Measurements from ENCODE around the gene CACNB2.
"Not testable (repeated sequence)": the region's sequence is repeated elsewhere in the genome, so short reads cannot be mapped to it uniquely, and the experiment has no call there.

CACNB2 gene

GRCh38 chr10:18145652-18146051 is 5.4 kb downstream of the CACNB2 start:
- no peak for DNase-seq (ENCODE audit: low read depth)

DNA sequence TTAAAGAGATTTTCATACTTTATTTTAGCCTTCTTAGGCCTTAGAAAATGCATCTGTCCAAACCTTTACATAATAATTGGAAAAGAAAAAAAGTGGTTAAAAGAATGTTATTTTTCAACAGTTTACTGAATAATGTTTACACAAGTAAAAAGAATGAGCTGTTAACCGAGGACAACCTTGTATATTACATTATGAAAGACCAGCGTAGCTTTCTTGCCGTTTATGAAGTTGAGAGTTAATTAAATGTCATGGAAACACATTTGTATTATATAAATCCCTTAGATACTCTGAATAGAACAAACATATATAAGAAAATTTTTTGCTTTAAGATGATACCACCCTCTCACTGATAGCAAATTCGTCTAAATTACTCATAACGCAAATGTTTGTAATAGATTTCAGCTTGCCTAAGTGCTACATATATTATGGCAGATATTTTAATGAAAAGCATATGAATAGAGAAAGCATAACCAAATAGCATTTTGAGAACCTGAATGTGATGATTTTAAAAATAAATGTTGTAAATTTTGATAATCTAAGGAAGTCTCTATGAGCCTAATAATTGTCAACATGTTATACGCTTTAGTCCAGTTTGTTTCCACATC is 9.1 kb downstream of the CACNB2 start:
- no peak for DNase-seq (ENCODE audit: low read depth)

GRCh38 chr10:18151356-18151890 is 11.2 kb downstream of the CACNB2 start:
- DNase-seq (ENCODE audit: low read depth): no peak

DNA sequence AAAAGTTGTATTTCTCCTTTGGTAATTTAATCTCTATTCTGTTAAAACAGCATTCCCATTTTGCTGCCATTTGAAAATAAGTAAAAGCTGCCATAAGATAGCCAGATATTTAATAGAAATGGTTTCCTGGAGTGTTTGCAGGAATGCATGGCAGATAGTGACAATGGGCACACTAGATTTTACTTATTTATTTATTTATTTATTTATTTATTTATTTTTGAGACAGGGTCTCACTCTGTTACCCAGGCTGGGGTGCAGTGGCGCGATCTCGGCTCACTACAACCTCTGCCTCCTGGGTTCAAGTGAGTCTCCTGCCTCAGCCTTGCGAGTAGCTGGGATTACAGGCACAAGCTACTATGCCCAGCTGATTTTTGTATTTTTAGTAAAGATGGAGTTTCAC is 13.2 kb downstream of the CACNB2 start:
- DNase-seq (ENCODE audit: low read depth): not testable (repeated sequence)

- DNase-seq (ENCODE audit: low read depth): no peak
Measured at GRCh38 chr10:18155321-18155720, 15.1 kb downstream of the CACNB2 start.

DNA sequence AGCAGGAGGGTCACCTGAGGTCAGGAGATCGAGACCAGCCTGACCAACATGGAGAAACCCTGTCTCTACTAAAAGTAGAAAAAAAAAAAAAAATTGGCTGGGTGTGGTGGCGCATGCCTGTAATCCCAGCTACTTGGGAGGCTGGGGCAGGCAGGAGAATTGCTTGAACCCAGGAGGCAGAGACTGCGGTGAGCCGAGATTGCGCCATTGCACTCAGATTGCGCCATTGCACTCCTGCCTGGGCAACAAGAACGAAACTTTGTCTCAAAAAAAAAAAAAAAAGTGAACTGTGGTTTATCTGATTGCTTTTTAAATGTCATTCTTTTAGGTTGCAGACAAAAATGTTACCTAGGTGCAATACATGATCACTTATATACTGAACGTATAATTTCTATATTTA is 16.6 kb downstream of the CACNB2 start:
- not testable (repeated sequence) for DNase-seq (ENCODE audit: low read depth)

DNA sequence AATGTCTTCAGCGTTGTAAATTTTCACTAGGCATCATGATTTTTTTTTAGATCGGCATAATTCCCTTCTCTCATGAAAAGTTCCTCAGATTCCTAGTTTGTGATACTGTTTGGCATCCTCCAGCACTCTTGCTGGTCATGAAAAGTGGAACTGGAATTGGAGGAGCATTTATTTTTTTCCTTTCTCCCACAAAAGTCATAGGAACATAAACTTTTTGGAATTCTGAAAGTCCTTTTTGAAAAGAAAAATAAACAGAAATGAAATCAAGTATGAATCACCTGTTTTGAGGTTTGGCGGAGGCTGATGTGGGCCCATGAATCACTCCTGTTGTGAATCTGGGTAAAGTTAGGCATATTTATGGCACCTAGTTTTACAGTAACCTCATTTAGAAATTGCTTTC is 17.7 kb downstream of the CACNB2 start:
- peak; percentile 37 for DNase-seq (ENCODE audit: low read depth)

GRCh38 chr10:18158773-18159265 is 18.6 kb downstream of the CACNB2 start:
- no peak for DNase-seq (ENCODE audit: low read depth)

DNA sequence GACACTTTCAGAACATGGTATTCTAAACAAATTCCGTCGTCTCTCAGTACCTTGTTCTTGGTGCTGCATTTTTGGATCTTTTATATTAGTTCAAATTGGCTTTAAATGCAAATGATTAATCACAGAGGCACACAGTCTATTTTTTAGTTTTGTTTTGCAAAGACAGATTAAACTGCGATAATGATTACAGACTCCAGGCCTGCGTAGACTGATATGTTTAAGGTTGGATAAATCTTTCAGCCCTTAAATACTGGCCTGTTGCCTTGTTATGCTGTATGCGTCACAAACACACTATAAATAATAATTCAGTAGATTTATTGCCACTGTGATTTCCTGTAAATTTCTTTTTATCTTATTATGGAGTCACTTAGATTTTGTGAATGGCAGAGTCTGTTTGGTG is 19.3 kb downstream of the CACNB2 start:
- DNase-seq (ENCODE audit: low read depth): no peak

DNA sequence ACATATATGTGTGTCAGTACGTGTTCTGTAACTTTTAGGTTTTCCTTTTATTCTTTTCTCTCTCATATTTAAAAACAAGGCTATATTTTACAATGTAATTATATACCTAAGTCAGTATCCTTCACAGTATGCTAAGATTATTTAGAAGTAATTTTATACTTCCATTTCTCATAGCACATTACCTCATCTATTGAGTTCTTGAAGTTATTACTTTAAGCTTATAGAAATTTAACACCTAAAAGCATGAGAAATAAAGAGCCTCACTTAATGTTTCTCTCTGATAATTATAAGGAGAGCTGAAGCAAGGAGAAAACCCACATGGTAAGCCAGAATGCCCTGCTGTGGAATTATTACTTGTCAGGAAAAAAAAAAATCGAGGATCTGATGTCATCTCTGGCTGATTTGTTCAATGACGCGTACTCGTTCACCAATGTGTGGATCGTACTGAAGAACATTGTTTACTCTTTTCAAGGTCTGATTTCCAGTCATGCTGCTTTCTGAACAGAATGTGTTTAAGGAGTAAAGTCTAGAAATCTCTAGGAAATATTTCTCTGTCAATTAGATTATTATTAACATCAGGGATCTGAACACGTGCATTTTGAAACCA is 21.9 kb downstream of the CACNB2 start:
- DNase-seq (ENCODE audit: low read depth): no peak

- no peak for DNase-seq (ENCODE audit: low read depth)
Measured at GRCh38 chr10:18164093-18164492, 23.9 kb downstream of the CACNB2 start.

DNA sequence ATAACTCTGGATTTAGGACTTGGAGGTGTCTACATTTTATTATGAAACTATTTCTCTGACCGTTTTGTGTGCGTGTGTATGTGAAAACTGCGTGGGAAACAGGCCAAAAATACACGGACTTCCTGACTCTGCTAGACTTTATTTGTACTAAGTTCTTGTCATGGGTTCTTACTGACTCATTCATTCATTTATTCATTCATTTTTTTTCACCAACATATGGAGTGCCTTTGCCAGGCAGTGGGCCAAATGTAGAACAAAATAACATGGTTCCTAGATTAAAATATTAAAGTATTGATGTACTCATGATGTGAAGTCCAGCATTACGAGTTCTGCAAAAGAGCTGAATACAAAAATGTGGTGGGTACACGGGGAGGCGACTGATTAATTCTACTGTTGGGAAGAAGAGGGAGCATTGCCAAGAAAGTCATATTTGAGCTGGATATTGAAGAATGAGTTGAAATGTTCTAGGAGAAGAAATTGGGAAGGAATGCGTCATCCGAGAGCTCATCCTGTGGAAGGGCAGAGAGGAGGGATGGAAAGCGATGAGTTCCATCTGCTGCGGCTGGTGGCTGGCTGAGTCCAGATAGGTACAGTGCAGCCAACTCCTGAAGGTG is 24.6 kb downstream of the CACNB2 start:
- peak; percentile 43 for DNase-seq (ENCODE audit: low read depth)

- DNase-seq (ENCODE audit: low read depth): no peak
Measured at GRCh38 chr10:18178854-18179483, 38.7 kb downstream of the CACNB2 start.

GRCh38 chr10:18179891-18180290 is 39.7 kb downstream of the CACNB2 start:
- DNase-seq (ENCODE audit: low read depth): peak; percentile 50

DNA sequence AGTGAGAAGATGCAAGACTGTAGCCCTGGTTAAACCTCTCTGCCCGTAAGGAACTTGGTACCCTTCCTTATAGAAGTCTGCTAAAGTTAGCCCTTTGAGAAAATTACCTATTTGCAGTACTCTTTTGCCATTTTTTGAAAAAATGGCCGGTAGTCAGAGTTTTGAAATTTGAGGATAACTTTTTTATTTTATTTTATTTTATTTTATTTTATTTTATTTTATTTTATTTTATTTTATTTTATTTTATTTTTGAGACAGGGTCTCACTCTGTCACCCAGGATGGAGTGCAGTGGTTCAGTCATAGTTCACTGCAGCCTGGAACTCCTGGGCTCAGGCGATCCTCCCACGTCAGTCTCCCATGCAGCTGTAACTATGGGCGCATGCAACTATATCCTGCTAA is 41.2 kb downstream of the CACNB2 start:
- not testable (repeated sequence) for DNase-seq (ENCODE audit: low read depth)

- no peak for DNase-seq (ENCODE audit: low read depth)
Measured at GRCh38 chr10:18185621-18186020, 45.4 kb downstream of the CACNB2 start.

GRCh38 chr10:18190840-18191239 is 50.6 kb downstream of the CACNB2 start:
- DNase-seq (ENCODE audit: low read depth): no peak

DNA sequence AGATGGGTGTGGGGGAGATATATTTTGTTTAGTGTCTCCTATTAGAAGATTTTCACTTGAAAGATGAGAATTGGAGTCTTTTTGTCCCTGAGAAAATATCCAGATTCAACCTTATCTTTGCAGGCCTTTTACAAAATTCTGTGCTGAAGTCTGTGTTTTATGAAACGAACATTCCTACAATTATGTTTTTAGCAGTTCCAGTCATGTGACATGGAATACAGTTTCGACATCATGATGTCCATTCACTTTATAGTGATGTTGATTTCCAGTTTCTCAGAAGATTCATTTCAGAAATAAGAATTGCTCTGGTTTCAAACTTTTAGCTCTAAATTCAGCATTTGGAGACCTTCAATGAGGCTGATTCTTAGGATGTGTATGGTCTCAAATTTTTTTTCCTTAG is 54.4 kb downstream of the CACNB2 start:
- no peak for DNase-seq (ENCODE audit: low read depth)

DNA sequence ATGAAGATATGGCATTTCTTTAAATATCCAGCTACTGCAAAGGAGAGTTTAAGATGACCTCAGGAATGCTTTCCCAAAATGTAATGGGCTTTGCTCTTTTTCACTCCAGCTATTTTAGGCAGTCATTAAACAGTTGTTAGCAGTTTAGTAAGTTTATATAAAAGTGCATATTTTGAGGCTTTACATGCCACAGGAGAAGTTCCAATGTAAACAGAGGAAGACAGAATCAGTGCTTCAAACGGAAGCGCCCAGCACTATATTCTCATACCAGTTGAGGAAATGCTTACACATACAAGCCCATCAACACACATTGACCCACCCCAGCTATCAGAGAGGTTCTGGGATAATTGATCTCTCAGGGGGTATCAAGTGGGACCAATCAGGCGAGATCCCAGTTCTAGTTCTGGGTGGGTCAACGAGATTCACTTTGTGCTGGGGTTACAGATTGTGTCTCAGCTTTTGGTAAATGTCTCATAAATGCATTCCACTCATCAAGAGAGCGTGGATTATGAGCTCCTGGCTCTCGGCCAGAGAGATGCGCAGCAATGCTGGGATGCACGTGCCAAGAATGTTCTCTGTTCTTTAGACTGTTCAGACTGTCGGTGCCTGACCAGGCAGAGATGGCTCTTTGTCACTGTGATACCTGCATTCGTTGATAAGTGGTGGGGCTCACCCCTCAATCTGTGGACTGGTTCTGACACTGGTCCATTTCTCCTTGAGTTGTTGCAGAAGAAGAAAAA is 55.0 kb downstream of the CACNB2 start:
- DNase-seq (ENCODE audit: low read depth): peak; percentile 81

DNA sequence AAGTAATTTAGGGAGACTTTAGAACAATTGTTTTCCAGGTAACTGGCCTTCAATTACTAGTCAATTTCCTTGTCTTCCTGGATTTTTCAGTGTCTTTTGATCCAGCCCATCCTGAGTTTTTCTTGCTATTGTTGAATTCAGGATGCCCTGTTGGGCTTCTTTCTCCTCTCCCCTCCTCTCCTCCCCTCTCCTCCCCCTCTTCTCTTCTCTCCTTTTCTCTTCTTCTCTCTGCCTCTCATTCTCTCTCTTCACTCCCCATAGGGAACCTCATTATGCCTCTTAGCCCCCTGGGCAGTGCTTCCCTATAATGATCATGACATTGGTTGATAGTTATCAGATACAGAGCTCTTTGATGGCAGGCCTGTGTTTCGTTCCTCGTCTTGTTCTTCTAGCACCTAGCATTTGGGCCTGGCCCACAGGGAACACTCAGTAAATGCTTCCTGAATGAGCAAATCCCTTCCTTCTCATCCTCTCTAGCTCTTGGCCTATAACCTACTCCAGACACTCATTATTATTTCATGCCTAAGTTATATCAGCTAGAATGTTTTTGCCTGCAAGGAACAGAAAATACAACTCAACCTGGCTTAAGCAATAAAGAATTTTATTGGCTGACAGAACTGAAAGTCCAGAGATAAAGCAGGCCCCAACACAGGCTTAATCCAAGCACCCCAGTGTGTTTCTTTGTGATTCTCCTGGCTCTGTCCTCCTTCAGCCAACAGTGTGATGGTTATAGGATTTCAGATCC is 56.8 kb downstream of the CACNB2 start:
- DNase-seq (ENCODE audit: low read depth): no peak

DNA sequence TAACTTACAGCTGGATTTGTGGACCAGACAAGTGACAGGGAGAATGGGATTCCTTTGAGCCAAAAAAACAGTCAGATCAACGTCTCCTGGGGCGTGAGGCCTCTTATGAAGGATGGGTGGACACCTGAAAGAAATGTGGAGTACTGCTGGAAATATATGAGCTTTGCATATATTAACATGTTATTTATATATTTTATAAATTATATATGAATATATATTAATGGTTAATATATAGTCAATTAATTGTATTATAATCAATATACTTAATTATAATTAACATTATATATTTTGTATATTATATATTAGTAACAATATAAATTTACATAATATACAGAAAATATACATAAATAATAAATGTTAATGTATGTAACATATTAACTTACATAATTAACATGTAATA is 57.5 kb downstream of the CACNB2 start:
- DNase-seq (ENCODE audit: low read depth): no peak
